Parathyroid adenoma (tissue), 2 donors: ENCODE measurements around the gene SLC22A23.

ENCODE experiments used
- H2AFZ ChIP-seq: fragments of 300-600 bp; sonication (generic); one replicate; pipeline ENCODE4 v1.7.0; 2017; ENCODE audit warnings: antibody characterized with exemption, mild to moderate bottlenecking
- H3K27ac ChIP-seq: fragments of 300-600 bp; sonication (generic); one replicate; pipeline ENCODE4 v1.7.0; 2017
- H3K27me3 ChIP-seq: fragments of 300-600 bp; sonication (generic); one replicate; pipeline ENCODE4 v1.7.0; 2017; ENCODE audit warnings: low read length; ENCODE audit not compliant: control insufficient read depth, insufficient read depth
- H3K36me3 ChIP-seq: fragments of 300-600 bp; sonication (generic); one replicate; pipeline ENCODE4 v1.7.0; 2017; ENCODE audit warnings: low read length; ENCODE audit not compliant: control insufficient read depth, insufficient read depth
- H3K4me1 ChIP-seq: fragments of 300-600 bp; sonication (generic); one replicate; pipeline ENCODE4 v1.7.0; 2017; ENCODE audit warnings: control low read depth
- H3K4me2 ChIP-seq: fragments of 300-600 bp; sonication (generic); one replicate; pipeline ENCODE4 v1.7.0; 2017; ENCODE audit warnings: low read length
- H3K4me3 ChIP-seq: fragments of 300-600 bp; sonication (generic); one replicate; pipeline ENCODE4 v1.7.0; 2017; ENCODE audit warnings: low read depth, low read length
- H3K79me2 ChIP-seq: fragments of 300-600 bp; sonication (generic); one replicate; pipeline ENCODE4 v1.7.0; 2017; ENCODE audit warnings: control low read depth
- H3K9ac ChIP-seq: fragments of 300-600 bp; sonication (generic); one replicate; pipeline ENCODE4 v1.7.0; 2017; ENCODE audit warnings: mild to moderate bottlenecking
- H3K9me3 ChIP-seq: fragments of 300-600 bp; sonication (generic); one replicate; pipeline ENCODE4 v1.7.0; 2017; ENCODE audit warnings: low read length; ENCODE audit not compliant: control insufficient read depth
- CTCF ChIP-seq: fragments of 300-600 bp; sonication (generic); IDR thresholded peaks from one replicate; pipeline ENCODE4 v1.7.0; 2017; ENCODE audit warnings: antibody characterized with exemption, mild to moderate bottlenecking
- donor health status: primary hyperparathyroidism.

Gene SLC22A23

GRCh38 chr6:3467996-3468395, 11.1 kb upstream of the SLC22A23 start:
- no peaks in the 10 kb centered on the region for H3K79me2 ChIP-seq
- peaks cover 5% of the 10 kb centered on the region for H3K4me1 ChIP-seq
- no peak overlapping the region for H3K9ac ChIP-seq
- H3K4me2 ChIP-seq: no peak overlapping the region
- TF ChIP-seq CTCF: no peak
- H3K27me3 ChIP-seq: no peaks in the 10 kb centered on the region
- H2AFZ ChIP-seq: no peak overlapping the region
- H3K9me3 ChIP-seq: no peaks in the 10 kb centered on the region
- H3K27ac ChIP-seq: no peak overlapping the region
- no peaks in the 10 kb centered on the region for H3K36me3 ChIP-seq
- no peak overlapping the region for H3K4me3 ChIP-seq

GRCh38 chr6:3466488-3467219, 9.8 kb upstream of the SLC22A23 start:
- H3K9ac ChIP-seq: no peak overlapping the region
- H2AFZ ChIP-seq: no peak overlapping the region
- H3K79me2 ChIP-seq: no peaks in the 10 kb centered on the region
- no peak overlapping the region for H3K4me2 ChIP-seq
- H3K9me3 ChIP-seq: no peaks in the 10 kb centered on the region
- no peaks in the 10 kb centered on the region for H3K4me1 ChIP-seq
- no peak for TF ChIP-seq CTCF
- H3K27ac ChIP-seq: no peak overlapping the region
- no peaks in the 10 kb centered on the region for H3K27me3 ChIP-seq
- no peak overlapping the region for H3K4me3 ChIP-seq
- no peaks in the 10 kb centered on the region for H3K36me3 ChIP-seq

DNA sequence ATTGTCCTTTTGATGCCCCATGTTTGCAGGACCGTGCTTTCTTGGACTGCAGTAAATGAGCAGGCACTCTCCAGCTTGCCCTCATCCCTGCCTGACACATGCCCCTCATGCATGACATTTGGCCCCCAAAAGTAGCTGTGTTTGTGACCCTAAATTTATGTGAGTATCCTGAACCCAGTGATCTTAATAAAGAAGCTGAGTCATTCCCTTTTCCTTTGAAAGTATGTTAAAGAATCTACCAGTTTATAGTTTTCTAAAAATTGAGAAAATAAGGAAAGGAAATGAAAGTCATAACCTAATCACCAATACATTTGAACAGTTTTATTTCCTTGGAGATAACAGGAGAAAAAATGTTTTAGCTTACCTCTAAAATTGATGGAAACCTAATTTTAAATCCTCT, 3.4 kb upstream of the SLC22A23 start:
- no peak overlapping the region for H3K4me2 ChIP-seq
- no peak overlapping the region for H3K27ac ChIP-seq
- H3K4me3 ChIP-seq: no peak overlapping the region
- H3K9ac ChIP-seq: no peak overlapping the region
- H3K36me3 ChIP-seq: no peaks in the 10 kb centered on the region
- no peak overlapping the region for H2AFZ ChIP-seq
- no peaks in the 10 kb centered on the region for H3K4me1 ChIP-seq
- no peaks in the 10 kb centered on the region for H3K9me3 ChIP-seq
- no peaks in the 10 kb centered on the region for H3K27me3 ChIP-seq
- TF ChIP-seq CTCF: no peak
- no peaks in the 10 kb centered on the region for H3K79me2 ChIP-seq

GRCh38 chr6:3458706-3459421, 2.0 kb upstream of the SLC22A23 start:
- Histone ChIP-seq H3K9me3 (no peaks in the 10 kb centered on the region), H3K27me3 (no peaks in the 10 kb centered on the region), H3K27ac (no peak overlapping the region), H3K4me3 (no peak overlapping the region), H3K4me1 (peaks cover 13% of the 10 kb centered on the region), H2AFZ (no peak overlapping the region), H3K79me2 (peaks cover 3% of the 10 kb centered on the region), H3K4me2 (no peak overlapping the region), H3K9ac (no peak overlapping the region), H3K36me3 (no peaks in the 10 kb centered on the region)
- TF ChIP-seq CTCF: no peak
